B cell (primary cell): ENCODE data around the gene CRYZ. TPM values are rescaled to one million over a fixed set of nuclear protein-coding genes. Genes with fewer than 3 reads are reported as not detected.

ENCODE experiments used
- ATAC-seq: fragments of 200-7000 bp; cut with Tn5 transposase; one replicate; pipeline ENCODE4 v1.10.0; 2021; ENCODE audit warnings: low read depth, mild to moderate bottlenecking, moderate number of reproducible peaks, moderate library complexity
- CTCF ChIA-PET: fragments of 350-600 bp; sonication (Branson Sonifier 250); formaldehyde crosslinking; loops from one replicate; lab custom pipeline; 2021; ENCODE audit warnings: antibody characterized with exemption, inconsistent platforms; lab: Charles Lee
- POLR2A ChIA-PET: fragments of 350-600 bp; sonication (Branson Sonifier 250); formaldehyde crosslinking; loops from one replicate; lab custom pipeline; 2021; ENCODE audit warnings: antibody characterized with exemption; lab: Charles Lee
- DNase-seq: peaks from one replicate; pipeline ENCODE4 v3.0.0; 2013
- H2AFZ ChIP-seq: 2 replicates; pipeline ENCODE4 v1.6.1; 2012; ENCODE audit warnings: mild to moderate bottlenecking, low read depth, low read length; ENCODE audit not compliant: insufficient read depth, poor library complexity, severe bottlenecking
- H3K27ac ChIP-seq, 2 donors: 1 replicate in 1 of 2; 2 replicates in 1 of 2; pipeline ENCODE4 v1.5.1; 2012 to 2013; ENCODE audit warnings: low read length in 2 of 2, mild to moderate bottlenecking in 2 of 2, moderate library complexity in 1 of 2
- H3K27me3 ChIP-seq, 4 experiments: fragments of 200-600 bp in 1 of 4; sonication (generic) in 1 of 4; replicated peaks in 1 of 4; 1 replicate in 2 of 4; 2 replicates in 2 of 4; pipeline versions ENCODE4 v1.6.1 to v1.7.0; 2013 to 2016; ENCODE audit warnings: low read length in 3 of 4, mild to moderate bottlenecking in 2 of 4, mixed read lengths in 1 of 4, moderate library complexity in 1 of 4; ENCODE audit not compliant: insufficient read depth in 4 of 4, control insufficient read depth in 3 of 4; ENCODE audit errors: control extremely low read depth in 1 of 4
- H3K36me3 ChIP-seq, 2 experiments: replicated peaks in 1 of 2; 1 replicate in 1 of 2; 2 replicates in 1 of 2; pipeline versions ENCODE4 v1.6.1 to v1.7.1; 2013; ENCODE audit warnings: low read length in 1 of 2; ENCODE audit not compliant: insufficient read depth in 2 of 2, control insufficient read depth in 1 of 2; ENCODE audit errors: control extremely low read depth in 1 of 2, extremely low read depth in 1 of 2
- H3K4me1 ChIP-seq, 2 donors: fragments of 200-600 bp in 1 of 2; sonication (generic) in 1 of 2; 1 replicate in 1 of 2; 2 replicates in 1 of 2; pipeline versions ENCODE4 v1.5.1 to v1.6.1; 2013 to 2017; ENCODE audit warnings: low read length in 2 of 2; ENCODE audit not compliant: control insufficient read depth in 2 of 2, insufficient read depth in 2 of 2
- H3K4me2 ChIP-seq: replicated peaks from 2 replicates; pipeline ENCODE3; 2012; ENCODE audit warnings: mild to moderate bottlenecking, low read depth, low read length; ENCODE audit not compliant: poor library complexity, severe bottlenecking
- H3K4me3 ChIP-seq, 5 experiments: fragments of 200-600 bp in 1 of 5; sonication (generic) in 1 of 5; 1 replicate in 3 of 5; 2 replicates in 2 of 5; pipeline versions ENCODE4 v1.5.1 to v1.7.0; 2011 to 2016; ENCODE audit warnings: low read length in 4 of 5, mild to moderate bottlenecking in 4 of 5, low read depth in 2 of 5, control low read depth in 1 of 5, moderate library complexity in 1 of 5; ENCODE audit not compliant: insufficient read depth in 1 of 5; ENCODE audit errors: control extremely low read depth in 1 of 5, extremely low read depth in 1 of 5
- H3K79me2 ChIP-seq: fragments of 200-600 bp; sonication (generic); one replicate; pipeline ENCODE4 v1.6.0; 2016; ENCODE audit warnings: low read length; ENCODE audit not compliant: control insufficient read depth, insufficient read depth
- H3K9ac ChIP-seq: fragments of 200-600 bp; sonication (generic); 2 replicates; pipeline ENCODE4 v1.6.1; 2017; ENCODE audit warnings: mild to moderate bottlenecking, low read length, moderate library complexity
- H3K9me3 ChIP-seq, 3 donors: one replicate each; pipeline versions ENCODE4 v1.6.1 to v1.7.1; 2013; ENCODE audit warnings: low read length in 2 of 3; ENCODE audit not compliant: control insufficient read depth in 2 of 3, insufficient read depth in 1 of 3; ENCODE audit errors: control extremely low read depth in 1 of 3
- H4K20me1 ChIP-seq: 2 replicates; pipeline ENCODE4 v1.6.0; 2012; ENCODE audit warnings: mild to moderate bottlenecking, low read length; ENCODE audit not compliant: insufficient read depth, control insufficient read depth, poor library complexity, severe bottlenecking
- H3K27ac Mint-ChIP-seq: one replicate; pipeline ENCODE4 v1.8.0; 2021; ENCODE audit warnings: mixed read lengths
- H3K27me3 Mint-ChIP-seq: one replicate; pipeline ENCODE4 v1.8.0; 2021; ENCODE audit warnings: mixed read lengths
- H3K4me1 Mint-ChIP-seq: one replicate; pipeline ENCODE4 v1.8.0; 2021; ENCODE audit warnings: mixed read lengths
- H3K4me3 Mint-ChIP-seq: one replicate; pipeline ENCODE4 v1.8.0; 2021; ENCODE audit warnings: mixed read lengths
- H3K9me3 Mint-ChIP-seq: one replicate; pipeline ENCODE4 v1.8.0; 2022; ENCODE audit warnings: mixed read lengths; ENCODE audit not compliant: insufficient read depth
- EZH2 ChIP-seq: IDR thresholded peaks from 2 replicates; pipeline ENCODE4 v1.6.1; 2012; ENCODE audit warnings: borderline replicate concordance, low read depth, mild to moderate bottlenecking, moderate library complexity, low read length; ENCODE audit not compliant: insufficient read depth, poor library complexity, severe bottlenecking
- WGBS: methylation state at CpG from one replicate; pipeline ENCODE4 v1.1.5; 2013; ENCODE audit warnings: missing lambda C conversion rate; ENCODE audit not compliant: insufficient coverage; 5-methylcytosine and 5-hydroxymethylcytosine counted together
- intact Hi-C: fragments of 100-400 bp; cut with micrococcal nuclease; formaldehyde crosslinking; loops from one replicate; pipeline ENCODE4 v1.10.0; 2022
- polyA plus RNA-seq: library from polyadenylated mRNA; depleted of rRNA; stranded (reverse); fragments of >200 nt; gene quantifications from 2 replicates; pipeline ENCODE4 v1.2.3, GENCODE V29; 2012
- total RNA-seq, 2 donors: library from RNA; stranded (reverse); fragments of 120-200 nt in 1 of 2; gene quantifications; 1 replicate in 1 of 2; 2 replicates in 1 of 2; pipeline versions ENCODE4 v1.2.3 to v1.2.4, GENCODE V29; 2013 to 2022
- TF ChIP-seq, protein P1 (sequence below): fragments of 200-600 bp; IDR thresholded peaks from one replicate; pipeline ENCODE4 v1.8.0; 2022; ENCODE audit warnings: antibody characterized with exemption, mild to moderate bottlenecking

The CRYZ gene
- total and polyA plus RNA-seq, 2 donors (not counting 1 experiment from before 2014, with no cell fraction given), result 11.1 to 21.7 TPM

DNA sequence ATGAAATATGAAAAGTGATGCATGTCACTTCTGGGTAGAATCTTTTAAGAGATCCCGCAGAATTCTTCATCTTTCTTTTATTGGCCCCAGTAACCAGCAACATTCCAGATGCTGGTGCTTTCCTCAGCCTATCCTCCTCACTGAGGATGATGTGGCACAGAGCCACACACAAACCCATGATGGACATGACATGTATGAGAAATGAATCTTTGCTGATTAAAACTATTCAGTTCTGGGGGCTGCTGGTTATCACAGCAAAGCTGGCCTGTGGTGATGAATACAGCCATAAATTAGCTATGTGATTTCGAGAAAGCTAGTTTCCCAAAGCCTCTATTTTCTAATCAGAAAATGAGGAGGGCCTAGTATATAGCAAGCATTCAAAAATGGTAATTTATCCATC is 51.0 kb downstream of the CRYZ start:
- ChIA-PET CTCF (no interaction called here), POLR2A (no interaction called here)
- Mint-ChIP-seq H3K4me3 (no peak overlapping the region), H3K27ac (no peak overlapping the region), H3K9me3 (no peaks in the 10 kb centered on the region), H3K4me1 (peaks cover 17% of the 10 kb centered on the region), H3K27me3 (no peaks in the 10 kb centered on the region)
- peaks cover 2 to 4% of the 10 kb centered on the region in 2 donors for H3K4me1 ChIP-seq
- H3K36me3 ChIP-seq, result no peaks in the 10 kb centered on the region
- DNase-seq (no peak), ATAC-seq (no peak)
- no peaks in the 10 kb centered on the region for H4K20me1 ChIP-seq
- no peak overlapping the region for H3K4me3 ChIP-seq
- intact Hi-C loops, result no loop called here
- H3K27ac ChIP-seq, result no peak overlapping the region
- no peak overlapping the region for H3K4me2 ChIP-seq
- no CpG with 5 or more reads among the region's 2 CpGs for WGBS
- TF ChIP-seq EZH2, result no peak
- TF ChIP-seq, protein P1, sequence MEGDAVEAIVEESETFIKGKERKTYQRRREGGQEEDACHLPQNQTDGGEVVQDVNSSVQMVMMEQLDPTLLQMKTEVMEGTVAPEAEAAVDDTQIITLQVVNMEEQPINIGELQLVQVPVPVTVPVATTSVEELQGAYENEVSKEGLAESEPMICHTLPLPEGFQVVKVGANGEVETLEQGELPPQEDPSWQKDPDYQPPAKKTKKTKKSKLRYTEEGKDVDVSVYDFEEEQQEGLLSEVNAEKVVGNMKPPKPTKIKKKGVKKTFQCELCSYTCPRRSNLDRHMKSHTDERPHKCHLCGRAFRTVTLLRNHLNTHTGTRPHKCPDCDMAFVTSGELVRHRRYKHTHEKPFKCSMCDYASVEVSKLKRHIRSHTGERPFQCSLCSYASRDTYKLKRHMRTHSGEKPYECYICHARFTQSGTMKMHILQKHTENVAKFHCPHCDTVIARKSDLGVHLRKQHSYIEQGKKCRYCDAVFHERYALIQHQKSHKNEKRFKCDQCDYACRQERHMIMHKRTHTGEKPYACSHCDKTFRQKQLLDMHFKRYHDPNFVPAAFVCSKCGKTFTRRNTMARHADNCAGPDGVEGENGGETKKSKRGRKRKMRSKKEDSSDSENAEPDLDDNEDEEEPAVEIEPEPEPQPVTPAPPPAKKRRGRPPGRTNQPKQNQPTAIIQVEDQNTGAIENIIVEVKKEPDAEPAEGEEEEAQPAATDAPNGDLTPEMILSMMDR, result no peak
- H3K9ac ChIP-seq, result no peak overlapping the region
- H3K27me3 ChIP-seq, result no peaks in the 10 kb centered on the region
- no peaks in the 10 kb centered on the region for H3K79me2 ChIP-seq
- H2AFZ ChIP-seq, result no peak overlapping the region
- no peaks in the 10 kb centered on the region for H3K9me3 ChIP-seq

DNA sequence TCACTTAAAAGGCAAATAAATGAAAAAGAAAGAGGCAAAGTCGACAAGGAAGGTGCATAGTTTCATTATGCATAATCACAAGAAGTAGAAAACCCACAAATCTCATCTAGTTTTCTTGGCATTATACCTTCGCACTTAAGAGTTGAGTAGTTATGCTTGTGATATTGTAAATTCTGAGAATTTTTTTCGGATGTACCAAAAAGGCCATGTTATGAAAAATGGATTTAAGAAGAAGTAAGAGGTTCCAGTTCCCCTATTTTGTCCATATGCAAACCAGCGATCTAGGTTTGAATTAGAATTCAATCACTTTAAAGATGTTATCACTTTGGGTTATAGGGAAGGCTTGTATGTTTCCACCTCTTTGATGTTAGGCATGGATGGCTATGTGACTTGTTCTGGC is 51.4 kb downstream of the CRYZ start:
- intact Hi-C loops, result no loop called here
- ATAC-seq, result peak; percentile 17
- no peaks in the 10 kb centered on the region for H3K9me3 Mint-ChIP-seq
- Histone ChIP-seq H3K27me3 (no peaks in the 10 kb centered on the region), H3K79me2 (no peaks in the 10 kb centered on the region), H3K4me2 (peak overlapping the region; percentile 7), H2AFZ (no peak overlapping the region), H3K9me3 (no peaks in the 10 kb centered on the region), H3K4me1 (peaks cover 2 to 4% of the 10 kb centered on the region in 2 donors), H3K27ac (no peak overlapping the region), H3K4me3 (no peak overlapping the region), H3K36me3 (no peaks in the 10 kb centered on the region), H4K20me1 (no peaks in the 10 kb centered on the region), H3K9ac (no peak overlapping the region)
- no peak for DNase-seq
- no peak overlapping the region for H3K4me3 Mint-ChIP-seq
- no CpG with 5 or more reads among the region's 4 CpGs for WGBS
- H3K27ac Mint-ChIP-seq, result no peak overlapping the region
- no peaks in the 10 kb centered on the region for H3K27me3 Mint-ChIP-seq
- TF ChIP-seq EZH2, result no peak
- TF ChIP-seq, protein P1, result no peak
- ChIA-PET POLR2A (no interaction called here), CTCF (interaction anchor here (1.2 kb wide), 1 partner anchor 8 kb away, joined by 6 read pairs; no protein-coding TSS in a partner anchor)
- H3K4me1 Mint-ChIP-seq, result peaks cover 17% of the 10 kb centered on the region
